Subcutaneous adipose tissue (tissue), 4 donors: ENCODE measurements around the gene FANCD2. TPM values are rescaled to one million over a fixed set of nuclear protein-coding genes. Genes with fewer than 3 reads are reported as not detected.

Source experiments
- total RNA-seq, 4 donors: library from RNA; depleted of rRNA; stranded (reverse); fragments of >200 nt; gene quantifications; one replicate each; pipeline ENCODE4 v1.1.0, GENCODE V29; 2016
- TF ChIP-seq, protein P1 (sequence below): fragments of 450-650 bp; IDR thresholded peaks from one replicate; pipeline ENCODE4 v1.5.1; 2016; ENCODE audit warnings: low read depth, mild to moderate bottlenecking, control low read depth, antibody characterized with exemption, moderate library complexity

FANCD2 gene
- total RNA-seq, 4 donors from 2014 or later, result 1.5 to 12.2 (median 7.2) TPM

DNA sequence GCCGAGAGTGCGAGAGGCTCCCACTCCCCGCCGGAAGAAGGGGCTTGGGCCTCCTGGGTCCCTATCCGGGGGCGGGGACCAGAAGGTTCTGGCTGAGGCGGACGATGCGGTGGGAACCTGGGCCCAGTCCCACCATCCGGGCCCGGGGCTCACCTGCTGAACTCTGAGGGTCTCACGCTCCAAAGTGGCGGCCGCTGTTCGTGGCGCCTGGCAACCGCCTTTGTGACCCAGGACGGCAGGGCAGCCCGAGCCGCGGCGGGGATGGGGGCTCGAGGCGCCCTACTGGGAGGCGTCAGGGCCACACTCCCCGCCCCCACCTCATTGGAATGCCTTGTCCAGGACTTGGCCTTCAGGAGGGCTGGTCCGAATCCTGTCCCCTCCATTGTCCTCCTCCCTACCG is 81.9 kb downstream of the FANCD2 start, which contains the start of gene FANCD2OS:
Gene FANCD2OS, minus strand, starts transcription at position 165 of the 400 bp plus-strand sequence. CDS start 3,481 bp downstream, outside the sequence.
- TF ChIP-seq, protein P1, sequence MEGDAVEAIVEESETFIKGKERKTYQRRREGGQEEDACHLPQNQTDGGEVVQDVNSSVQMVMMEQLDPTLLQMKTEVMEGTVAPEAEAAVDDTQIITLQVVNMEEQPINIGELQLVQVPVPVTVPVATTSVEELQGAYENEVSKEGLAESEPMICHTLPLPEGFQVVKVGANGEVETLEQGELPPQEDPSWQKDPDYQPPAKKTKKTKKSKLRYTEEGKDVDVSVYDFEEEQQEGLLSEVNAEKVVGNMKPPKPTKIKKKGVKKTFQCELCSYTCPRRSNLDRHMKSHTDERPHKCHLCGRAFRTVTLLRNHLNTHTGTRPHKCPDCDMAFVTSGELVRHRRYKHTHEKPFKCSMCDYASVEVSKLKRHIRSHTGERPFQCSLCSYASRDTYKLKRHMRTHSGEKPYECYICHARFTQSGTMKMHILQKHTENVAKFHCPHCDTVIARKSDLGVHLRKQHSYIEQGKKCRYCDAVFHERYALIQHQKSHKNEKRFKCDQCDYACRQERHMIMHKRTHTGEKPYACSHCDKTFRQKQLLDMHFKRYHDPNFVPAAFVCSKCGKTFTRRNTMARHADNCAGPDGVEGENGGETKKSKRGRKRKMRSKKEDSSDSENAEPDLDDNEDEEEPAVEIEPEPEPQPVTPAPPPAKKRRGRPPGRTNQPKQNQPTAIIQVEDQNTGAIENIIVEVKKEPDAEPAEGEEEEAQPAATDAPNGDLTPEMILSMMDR, result no peak

DNA sequence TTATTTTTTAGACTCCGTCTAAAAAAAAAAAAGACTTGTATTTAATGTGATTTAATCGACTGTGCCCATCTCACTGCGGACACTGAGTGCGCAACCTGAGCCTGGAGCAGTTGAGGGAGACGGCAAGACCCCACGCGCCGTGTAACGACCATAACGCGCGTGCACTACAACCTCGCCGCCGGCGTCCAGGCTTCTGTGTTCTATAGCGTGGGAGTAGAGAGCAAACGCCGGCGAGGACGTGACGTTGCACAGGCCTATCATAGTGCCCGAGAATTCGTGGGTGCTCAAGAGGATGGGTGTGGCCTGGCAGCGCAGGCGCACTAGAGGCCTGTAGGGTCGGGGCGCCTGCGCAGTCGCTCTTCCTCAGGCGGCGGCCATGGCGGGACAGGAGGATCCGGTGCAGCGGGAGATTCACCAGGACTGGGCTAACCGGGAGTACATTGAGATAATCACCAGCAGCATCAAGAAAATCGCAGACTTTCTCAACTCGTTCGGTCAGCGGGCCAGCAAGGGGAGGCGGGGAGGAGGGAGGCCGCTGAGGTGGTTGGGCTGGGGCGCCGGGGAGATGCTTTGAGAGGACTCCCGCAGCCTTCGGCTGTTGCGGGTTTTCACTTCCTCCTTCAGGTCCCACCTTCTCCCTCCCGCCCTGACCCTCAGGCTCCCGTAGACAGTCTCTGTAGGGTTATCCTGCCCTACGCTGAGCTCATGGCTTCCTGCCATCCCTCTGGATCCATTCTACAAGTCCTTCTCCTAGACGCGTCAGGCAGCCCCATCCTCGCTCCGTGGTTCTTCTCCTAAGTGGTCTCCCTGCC is 89.3 kb downstream of the FANCD2 start, which contains the start of gene BRK1:
Gene BRK1, plus strand, starts transcription at position 350 of the 812 bp plus-strand sequence. Its CDS starts 27 bp downstream, at position 377.
- TF ChIP-seq, protein P1, result no peak

DNA sequence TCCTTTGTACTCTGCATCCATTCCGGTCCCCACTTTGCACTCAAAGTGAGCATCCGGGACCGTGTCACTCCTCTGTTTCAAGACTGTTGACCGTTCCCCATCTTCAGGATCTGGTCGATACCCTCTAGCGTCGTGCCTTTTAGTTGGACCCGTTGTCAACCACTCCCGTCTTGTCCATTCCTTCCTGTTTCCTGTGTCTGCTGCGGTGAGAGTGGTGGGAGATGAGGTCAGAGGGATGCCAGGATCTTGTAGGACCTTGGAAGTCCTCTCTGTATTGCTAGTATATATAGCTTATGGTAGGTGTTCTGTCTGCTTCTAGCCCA is 89.9 kb downstream of the FANCD2 start:
- TF ChIP-seq, protein P1, result no peak

DNA sequence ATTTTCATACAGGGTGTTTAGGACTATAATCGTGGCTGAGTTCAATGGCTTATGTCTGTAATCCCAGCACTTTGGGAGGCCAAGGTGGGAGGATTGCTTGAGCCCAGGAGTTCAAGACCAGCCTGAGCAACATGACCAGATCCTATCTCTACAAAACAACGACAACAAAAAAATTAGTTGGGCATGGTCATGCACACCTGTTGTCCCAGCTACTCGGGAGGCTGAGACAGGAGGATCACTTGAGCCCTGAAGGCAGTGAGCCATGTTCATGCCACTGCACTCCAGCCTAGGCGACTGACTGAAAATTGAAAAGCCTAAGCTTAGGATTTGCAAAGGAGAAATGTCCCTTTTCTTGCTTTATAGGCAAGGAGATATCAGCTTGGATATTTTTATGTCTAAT is 90.7 kb downstream of the FANCD2 start:
- TF ChIP-seq, protein P1, result no peak

DNA sequence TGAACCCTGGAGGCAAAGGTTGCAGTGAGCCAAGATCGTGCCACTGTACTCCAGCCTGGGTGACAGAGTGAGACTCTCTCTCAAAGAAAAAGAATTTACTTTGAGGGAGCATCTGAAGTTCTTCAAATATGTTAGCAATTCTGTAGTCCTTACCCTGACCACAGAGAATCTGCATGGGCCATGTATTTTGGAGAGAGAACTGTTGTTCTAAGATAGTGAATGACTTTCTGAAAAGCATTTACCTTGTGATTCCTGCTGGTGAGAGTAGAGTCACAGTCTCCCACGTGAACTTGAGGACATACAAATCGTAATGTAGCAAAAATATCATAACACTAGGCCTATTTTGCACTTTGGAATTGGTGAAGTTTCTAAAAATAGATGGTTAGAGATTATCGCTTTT is 93.1 kb downstream of the FANCD2 start:
- TF ChIP-seq, protein P1, result no peak

DNA sequence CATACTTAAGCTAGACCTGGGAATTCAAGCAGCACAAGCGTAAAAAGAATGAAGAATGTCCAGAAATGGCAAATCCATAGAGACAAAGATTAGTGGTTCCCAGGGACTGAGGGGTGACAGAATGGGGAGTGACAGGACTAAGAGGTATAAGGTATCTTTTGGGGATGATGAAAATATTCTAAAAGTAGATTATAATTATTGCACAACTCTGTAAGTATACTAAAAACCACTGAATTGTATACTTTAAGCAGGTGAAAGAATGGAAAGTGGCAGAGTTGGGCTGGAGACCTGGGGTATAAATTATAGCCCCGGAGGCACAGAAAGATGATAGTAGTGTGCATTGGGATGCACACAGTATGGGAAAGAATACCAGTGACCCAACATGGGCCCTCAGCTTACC is 94.8 kb downstream of the FANCD2 start:
- TF ChIP-seq, protein P1, result no peak

DNA sequence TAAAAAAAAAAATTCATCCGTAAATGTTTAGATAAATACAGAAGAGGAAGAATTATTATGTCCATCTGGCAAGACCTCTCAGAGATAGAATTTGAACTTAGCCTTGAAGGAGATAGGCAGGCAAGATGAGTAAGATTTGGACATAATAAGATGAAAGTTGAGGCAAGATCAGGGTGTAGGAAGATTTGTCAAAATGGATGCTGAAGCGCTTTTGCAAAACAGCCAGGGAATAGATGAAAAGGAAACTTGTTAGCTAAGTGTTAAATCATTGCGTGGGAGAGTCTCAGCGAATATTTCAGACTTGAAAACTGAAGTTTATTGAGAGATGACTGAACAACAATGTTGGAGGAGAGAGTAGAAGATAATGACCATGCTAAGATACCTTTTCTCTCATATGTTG is 96.5 kb downstream of the FANCD2 start:
- TF ChIP-seq, protein P1, result no peak
